H1 (cell line): ENCODE measurements around the gene AFF1. TPM values are rescaled to one million over a fixed set of nuclear protein-coding genes. Genes with fewer than 3 reads are reported as not detected.

Experiments
- CTCF ChIA-PET: fragments of 300-600 bp; sonication (Branson Sonifier 250); formaldehyde crosslinking; loops from one replicate; lab custom pipeline; 2021; ENCODE audit not compliant: partially characterized antibody; lab: Charles Lee
- POLR2A ChIA-PET: fragments of 300-600 bp; sonication (Branson Sonifier 250); formaldehyde crosslinking; loops from one replicate; lab custom pipeline; 2021; ENCODE audit warnings: inconsistent platforms; ENCODE audit not compliant: partially characterized antibody; lab: Charles Lee
- DNase-seq, 2 experiments: peaks; one replicate each; pipeline versions ENCODE4 v3.0.0 to v3.0.0-alpha.2; 2010 to 2022; ENCODE audit warnings: low spot score in 2 of 2, low read depth in 1 of 2, mixed read lengths in 1 of 2
- FAIRE-seq: peaks from 2 replicates; lab custom pipeline; 2011; peaks lifted over from hg19 to GRCh38; lab: Jason Lieb, UNC
- H2AFZ ChIP-seq: 2 replicates; pipeline ENCODE4 v1.8.1; 2012; ENCODE audit warnings: low read length, inconsistent platforms
- H2AK5ac ChIP-seq: 2 replicates; pipeline ENCODE4 v1.6.1; 2013; ENCODE audit warnings: low read depth, low read length
- H2BK120ac ChIP-seq: replicated peaks from 2 replicates; pipeline ENCODE3; 2013; ENCODE audit warnings: low read depth, low read length, inconsistent platforms
- H2BK12ac ChIP-seq: 2 replicates; pipeline ENCODE4 v1.6.1; 2013; ENCODE audit warnings: low read depth, low read length
- H2BK15ac ChIP-seq: 2 replicates; pipeline ENCODE4 v1.6.1; 2013; ENCODE audit warnings: low read length
- H2BK20ac ChIP-seq: 2 replicates; pipeline ENCODE4 v1.6.1; 2013; ENCODE audit warnings: low read length
- H2BK5ac ChIP-seq: 2 replicates; pipeline ENCODE4 v1.6.1; 2013; ENCODE audit warnings: low read depth, low read length
- H3K14ac ChIP-seq: 2 replicates; pipeline ENCODE4 v1.6.1; 2013; ENCODE audit warnings: inconsistent platforms; ENCODE audit not compliant: insufficient read length
- H3K18ac ChIP-seq: 2 replicates; pipeline ENCODE4 v1.6.1; 2013; ENCODE audit warnings: low read length; ENCODE audit errors: extremely low read depth
- H3K23ac ChIP-seq: 2 replicates; pipeline ENCODE4 v1.6.1; 2013; ENCODE audit warnings: inconsistent platforms; ENCODE audit not compliant: insufficient read length
- H3K23me2 ChIP-seq: 2 replicates; pipeline ENCODE4 v1.6.1; 2013; ENCODE audit warnings: low read depth, low read length
- H3K27ac ChIP-seq: 2 replicates; pipeline ENCODE4 v1.6.1; 2011; ENCODE audit warnings: low read depth, low read length, inconsistent platforms
- H3K27me3 ChIP-seq, 4 experiments: replicated peaks in 1 of 4; 1 replicate in 1 of 4; 2 replicates in 3 of 4; pipeline versions ENCODE4 v1.6.1 to v1.8.1; 2011 to 2013; ENCODE audit warnings: low read length in 3 of 4, mild to moderate bottlenecking in 3 of 4, inconsistent platforms in 2 of 4, mixed read lengths in 2 of 4, moderate library complexity in 1 of 4; ENCODE audit not compliant: control insufficient read depth in 3 of 4, insufficient read depth in 3 of 4; ENCODE audit errors: extremely low read depth in 1 of 4
- H3K36me3 ChIP-seq, 4 experiments: 2 replicates each; pipeline versions ENCODE4 v1.6.1 to v1.8.1; 2011 to 2013; ENCODE audit warnings: mild to moderate bottlenecking in 4 of 4, low read length in 3 of 4, moderate library complexity in 2 of 4, control low read depth in 1 of 4, inconsistent platforms in 1 of 4; ENCODE audit not compliant: insufficient read depth in 4 of 4, control insufficient read depth in 2 of 4
- H3K4ac ChIP-seq: replicated peaks from 2 replicates; pipeline ENCODE3; 2013; ENCODE audit warnings: low read length, low read depth, mixed read lengths, inconsistent platforms; ENCODE audit not compliant: insufficient read length
- H3K4me1 ChIP-seq, 4 experiments: replicated peaks in 1 of 4; 1 replicate in 1 of 4; 2 replicates in 3 of 4; pipeline versions ENCODE4 v1.6.1 to v1.8.1; 2011 to 2013; ENCODE audit warnings: low read length in 3 of 4, inconsistent platforms in 2 of 4, mixed read lengths in 1 of 4; ENCODE audit not compliant: insufficient read depth in 4 of 4, control insufficient read depth in 3 of 4
- H3K4me2 ChIP-seq, 2 experiments: 2 replicates each; pipeline versions ENCODE4 v1.6.1 to v1.8.1; 2011 to 2013; ENCODE audit warnings: low read depth in 2 of 2, low read length in 2 of 2, control low read depth in 1 of 2, inconsistent platforms in 1 of 2, mild to moderate bottlenecking in 1 of 2; ENCODE audit not compliant: insufficient read depth in 1 of 2
- H3K4me3 ChIP-seq, 4 experiments: fragments of 200-600, 300-600 bp in 1 of 4; sonication (generic), shearing (Covaris generic), sonication (Bioruptor Twin) in 1 of 4; 2 replicates each; pipeline versions ENCODE4 v1.5.1 to v1.8.1; 2011 to 2016; ENCODE audit warnings: low read length in 4 of 4, low read depth in 3 of 4, control low read depth in 2 of 4, inconsistent platforms in 2 of 4, mild to moderate bottlenecking in 2 of 4, mixed read lengths in 1 of 4, moderate library complexity in 1 of 4; ENCODE audit not compliant: insufficient read depth in 2 of 4; ENCODE audit errors: extremely low read depth in 1 of 4
- H3K56ac ChIP-seq: replicated peaks from 2 replicates; pipeline ENCODE3; 2013; ENCODE audit warnings: low read depth, mild to moderate bottlenecking, mixed read lengths, low read length, inconsistent platforms; ENCODE audit not compliant: insufficient read length
- H3K79me1 ChIP-seq: 2 replicates; pipeline ENCODE4 v1.6.1; 2013; ENCODE audit warnings: low read depth, low read length, control low read depth
- H3K79me2 ChIP-seq, 2 experiments: 2 replicates each; pipeline versions ENCODE4 v1.6.1 to v1.8.1; 2012 to 2013; ENCODE audit warnings: low read length in 2 of 2, mild to moderate bottlenecking in 2 of 2, inconsistent platforms in 1 of 2; ENCODE audit not compliant: insufficient read depth in 2 of 2, control insufficient read depth in 1 of 2
- H3K9ac ChIP-seq, 4 experiments: replicated peaks in 1 of 4; 1 replicate in 1 of 4; 2 replicates in 3 of 4; pipeline versions ENCODE4 v1.6.1 to v1.8.1; 2011 to 2013; ENCODE audit warnings: low read depth in 3 of 4, low read length in 3 of 4, control low read depth in 2 of 4, mild to moderate bottlenecking in 2 of 4, moderate library complexity in 2 of 4, inconsistent platforms in 1 of 4; ENCODE audit errors: extremely low read depth in 1 of 4
- H3K9me3 ChIP-seq, 2 experiments: 2 replicates each; pipeline versions ENCODE4 v1.6.1 to v1.8.1; 2012 to 2013; ENCODE audit warnings: mild to moderate bottlenecking in 2 of 2, moderate library complexity in 2 of 2, control low read depth in 1 of 2, inconsistent platforms in 1 of 2, low read depth in 1 of 2, low read length in 1 of 2, mixed read lengths in 1 of 2; ENCODE audit not compliant: insufficient read depth in 2 of 2
- H4K20me1 ChIP-seq, 2 experiments: replicated peaks in 1 of 2; 2 replicates each; pipeline versions ENCODE3 to v1.8.1; 2011 to 2013; ENCODE audit warnings: inconsistent platforms in 2 of 2, low read length in 2 of 2, mild to moderate bottlenecking in 1 of 2; ENCODE audit not compliant: insufficient read depth in 2 of 2, control insufficient read depth in 1 of 2
- H4K5ac ChIP-seq: 2 replicates; pipeline ENCODE4 v1.6.1; 2013; ENCODE audit warnings: low read length, low read depth, mixed read lengths, inconsistent platforms; ENCODE audit not compliant: insufficient read length
- H4K8ac ChIP-seq: 2 replicates; pipeline ENCODE4 v1.8.0; 2013; ENCODE audit warnings: mild to moderate bottlenecking, moderate library complexity, low read length, inconsistent platforms; ENCODE audit not compliant: insufficient read depth; ENCODE audit errors: extremely low read depth
- H4K91ac ChIP-seq: replicated peaks from 2 replicates; pipeline ENCODE3; 2013; ENCODE audit warnings: low read length, mixed read lengths, inconsistent platforms; ENCODE audit not compliant: insufficient read length
- BACH1 ChIP-seq: IDR thresholded peaks from 2 replicates; pipeline ENCODE4 v1.6.1; 2012; ENCODE audit warnings: low read length, improper control_type of control experiment
- BCL11A ChIP-seq, 2 experiments: IDR thresholded peaks; one replicate each; pipeline ENCODE4 v1.6.1; 2011; ENCODE audit warnings: low read depth in 2 of 2, low read length in 2 of 2, mild to moderate bottlenecking in 2 of 2
- NANOG ChIP-seq: IDR thresholded peaks from 2 replicates; pipeline ENCODE4 v1.6.1; 2011; ENCODE audit warnings: low read length, low read depth, mild to moderate bottlenecking, inconsistent platforms; ENCODE audit not compliant: insufficient read depth, poor library complexity, severe bottlenecking
- NRF1 ChIP-seq: IDR thresholded peaks from 2 replicates; pipeline ENCODE4 v1.6.1; 2011; ENCODE audit warnings: mild to moderate bottlenecking, low read depth, low read length, improper control_type of control experiment
- RAD21 ChIP-seq, 2 experiments: IDR thresholded peaks in 1 of 2; conservative IDR thresholded peaks in 1 of 2; 2 replicates each; pipeline ENCODE4 v1.6.1; 2011; ENCODE audit warnings: low read depth in 2 of 2, low read length in 2 of 2, improper control_type of control experiment in 1 of 2, inconsistent platforms in 1 of 2, mild to moderate bottlenecking in 1 of 2, moderate library complexity in 1 of 2
- RBBP5 ChIP-seq: IDR thresholded peaks from 2 replicates; pipeline ENCODE4 v1.7.1; 2012; ENCODE audit warnings: low read depth, mild to moderate bottlenecking, inconsistent platforms, low read length, moderate library complexity, borderline replicate concordance
- SIN3A ChIP-seq, 2 experiments: IDR thresholded peaks in 1 of 2; conservative IDR thresholded peaks in 1 of 2; 2 replicates each; pipeline ENCODE4 v1.6.1; 2011 to 2012; ENCODE audit warnings: low read length in 2 of 2, improper control_type of control experiment in 1 of 2, low read depth in 1 of 2, mild to moderate bottlenecking in 1 of 2
- SIX5 ChIP-seq: IDR thresholded peaks from 2 replicates; pipeline ENCODE4 v1.6.1; 2011; ENCODE audit warnings: mild to moderate bottlenecking, low read depth, low read length
- TAF7 ChIP-seq: optimal IDR thresholded peaks from 2 replicates; pipeline ENCODE3; 2011; ENCODE audit warnings: low read depth, mild to moderate bottlenecking, inconsistent platforms, low read length, moderate library complexity, borderline replicate concordance
- TCF12 ChIP-seq: IDR thresholded peaks from 2 replicates; pipeline ENCODE4 v1.6.1; 2011; ENCODE audit warnings: low read depth, mild to moderate bottlenecking, low read length
- TEAD4 ChIP-seq: IDR thresholded peaks from 2 replicates; pipeline ENCODE4 v1.6.1; 2012; ENCODE audit warnings: low read depth, low read length, inconsistent platforms, mixed read lengths
- WGBS, 2 experiments: shearing (Covaris generic) in 1 of 2; methylation state at CpG; one replicate each; pipeline versions ENCODE4 v1.1.6 to v1.1.7; 2013 to 2015; ENCODE audit warnings: low lambda C conversion rate in 2 of 2, mixed read lengths in 2 of 2, inconsistent platforms in 1 of 2, low coverage in 1 of 2, missing lambda C conversion rate in 1 of 2; ENCODE audit not compliant: insufficient replicate concordance in 2 of 2, insufficient coverage in 1 of 2, insufficient read length in 1 of 2; ENCODE audit errors: extremely low coverage in 1 of 2, missing lambda C conversion rate in 1 of 2; 5-methylcytosine and 5-hydroxymethylcytosine counted together
- polyA plus RNA-seq, 7 experiments: library from polyadenylated mRNA; depleted of rRNA in 3 of 7; stranded (reverse) in 5 of 7; unstranded in 2 of 7; fragments of >200 nt in 5 of 7; fragments of 200-250 nt in 2 of 7; gene quantifications; 1 replicate in 5 of 7; 2 replicates in 1 of 7; 4 replicates in 1 of 7; pipeline versions ENCODE4 v1.2.1 to v1.2.3, GENCODE V29; 2011 to 2013; ENCODE audit warnings: missing spikeins in 2 of 7, mixed read lengths in 2 of 7
- total RNA-seq: library from RNA; stranded (reverse); fragmentation: NEBNext Ultra II Directional; extraction: Animal tissue kit (Norgen Biotek cat#: 25700); gene quantifications from 2 replicates; pipeline ENCODE4 v1.2.1, GENCODE V29; 2021
- TF ChIP-seq, protein P1 (sequence below): IDR thresholded peaks from 2 replicates; pipeline ENCODE4 v1.6.1; 2012; ENCODE audit warnings: inconsistent platforms

AFF1 gene
- total and polyA plus RNA-seq, 2 of the 8 experiments (the other 6 are each of a cell fraction or from before 2014, with no cell fraction given) = 14.8 to 85.5 TPM

- DNase-seq (no peak), FAIRE-seq (no peak)
- H3K79me1 ChIP-seq = peaks cover 7% of the 10 kb centered on the region; the same call in 1 of the 2 replicates
- no peak overlapping the region for H3K18ac ChIP-seq
- H3K36me3 ChIP-seq = no peaks in the 10 kb centered on the region
- H4K5ac ChIP-seq = no peak overlapping the region
- no peak overlapping the region for H2BK20ac ChIP-seq
- H3K27ac ChIP-seq = no peak overlapping the region
- no peak overlapping the region for H4K91ac ChIP-seq
- H2BK120ac ChIP-seq = no peak overlapping the region
- no peak overlapping the region for H3K4me3 ChIP-seq
- H3K23me2 ChIP-seq = no peaks in the 10 kb centered on the region
- peaks cover 34 to 99% of the 10 kb centered on the region in 2 experiments for H3K79me2 ChIP-seq
- ChIA-PET CTCF (interaction anchor here (0.6 to 1.6 kb wide), 3 partner anchors 19 to 28 kb away, joined by 3 to 5 read pairs (median 4); no protein-coding TSS in a partner anchor), POLR2A (interaction anchor here (1.0 to 15.3 kb wide), 5 partner anchors 12 to 135 kb away, joined by 3 to 319 read pairs (median 3); no protein-coding TSS in a partner anchor)
- 96% methylated on average over 15 of the region's 15 CpGs; no CpG with 5 or more reads in 1 of the 2 experiments for WGBS, 2 experiments
- H4K8ac ChIP-seq = no peak overlapping the region
- H3K4ac ChIP-seq = no peak overlapping the region
- peaks cover 5% of the 10 kb centered on the region in 2 experiments for H4K20me1 ChIP-seq
- H2AFZ ChIP-seq = no peak overlapping the region
- H3K9me3 ChIP-seq = no peaks in the 10 kb centered on the region
- H2BK15ac ChIP-seq = no peak overlapping the region
- no peak overlapping the region for H2AK5ac ChIP-seq
- no peaks in the 10 kb centered on the region for H3K27me3 ChIP-seq
- no peak overlapping the region for H3K14ac ChIP-seq
- H3K56ac ChIP-seq = no peak overlapping the region
- H3K4me1 ChIP-seq = peaks cover 2 to 14% (median 5%) of the 10 kb centered on the region in 4 experiments; a peak in 6 of 7 replicates
- no peak overlapping the region for H2BK5ac ChIP-seq
- no peak overlapping the region for H2BK12ac ChIP-seq
- no peak overlapping the region for H3K23ac ChIP-seq
- H3K9ac ChIP-seq = no peak overlapping the region
- H3K4me2 ChIP-seq = no peak overlapping the region
- TF ChIP-seq, protein P1, sequence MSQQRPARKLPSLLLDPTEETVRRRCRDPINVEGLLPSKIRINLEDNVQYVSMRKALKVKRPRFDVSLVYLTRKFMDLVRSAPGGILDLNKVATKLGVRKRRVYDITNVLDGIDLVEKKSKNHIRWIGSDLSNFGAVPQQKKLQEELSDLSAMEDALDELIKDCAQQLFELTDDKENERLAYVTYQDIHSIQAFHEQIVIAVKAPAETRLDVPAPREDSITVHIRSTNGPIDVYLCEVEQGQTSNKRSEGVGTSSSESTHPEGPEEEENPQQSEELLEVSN = no peak
- no peak for TF ChIP-seq NRF1
- TF ChIP-seq TAF7 = no peak
- TF ChIP-seq TEAD4 = no peak
- TF ChIP-seq BCL11A (IDR thresholded peaks at IDR 0.05; ENCODE audit: low read depth in 2 of 2, low read length in 2 of 2) = no peak
- TF ChIP-seq RAD21 (IDR thresholded peaks at IDR 0.05 in 1 of 2, conservative IDR thresholded peaks at IDR 0.05 in 1 of 2; ENCODE audit: low read depth in 2 of 2, low read length in 2 of 2) = no peak
- no peak for TF ChIP-seq SIN3A (conservative IDR thresholded peaks at IDR 0.05 in 1 of 2, IDR thresholded peaks at IDR 0.05 in 1 of 2; ENCODE audit: low read depth in 1 of 2, low read length in 2 of 2)
- TF ChIP-seq TCF12 = no peak
- no peak for TF ChIP-seq RBBP5
- no peak for TF ChIP-seq SIX5
- TF ChIP-seq NANOG = no peak
- TF ChIP-seq BACH1 = no peak
These were observed 6.2 kb downstream of the AFF1 start for GRCh38 chr4:86940920-86941460.
